IPS-NIHi7 (cell line): ENCODE results near the gene PET100.

Experiments used
- DNase-seq: peaks from one replicate; pipeline ENCODE4 v3.0.0; 2012; ENCODE audit warnings: mixed read lengths; ENCODE audit errors: extremely low spot score

Gene PET100

GRCh38 chr19:7629347-7630054 is at the start of gene PET100, which contains the start of gene XAB2:
PET100 (plus strand) TSS chr19:7629793; CDS start chr19:7629834, 41 bp downstream.
XAB2 (minus strand) TSS chr19:7629545; CDS start chr19:7629527, 18 bp downstream.
- peak; percentile 99 for DNase-seq

GRCh38 chr19:7582446-7582845 is 47.1 kb upstream of the PET100 start:
- no peak for DNase-seq

- DNase-seq: no peak
These were observed 39.8 kb upstream of the PET100 start for GRCh38 chr19:7589822-7590221.

GRCh38 chr19:7590256-7590655 is 39.3 kb upstream of the PET100 start:
- no peak for DNase-seq

- peak; percentile 91 for DNase-seq
These were observed 34.0 kb upstream of the PET100 start, which contains the start of gene CAMSAP3 for GRCh38 chr19:7595466-7596133. CAMSAP3 (plus strand) TSS chr19:7595863; CDS start chr19:7596003, 140 bp downstream.

- no peak for DNase-seq
These were observed 33.2 kb upstream of the PET100 start for GRCh38 chr19:7596211-7596937.

- DNase-seq: no peak
These were observed 31.9 kb upstream of the PET100 start for GRCh38 chr19:7597689-7598088.

GRCh38 chr19:7598180-7598579 is 31.4 kb upstream of the PET100 start:
- DNase-seq: no peak

GRCh38 chr19:7600721-7601120 is 28.9 kb upstream of the PET100 start:
- DNase-seq: no peak

GRCh38 chr19:7602240-7602934 is 27.2 kb upstream of the PET100 start:
- no peak for DNase-seq

GRCh38 chr19:7602935-7603497 is 26.6 kb upstream of the PET100 start:
- DNase-seq: no peak

GRCh38 chr19:7603919-7604318 is 25.7 kb upstream of the PET100 start:
- no peak for DNase-seq

- peak; percentile 81 for DNase-seq
These were observed 23.9 kb upstream of the PET100 start for GRCh38 chr19:7605490-7606222.

- no peak for DNase-seq
These were observed 23.3 kb upstream of the PET100 start for GRCh38 chr19:7606289-7606688.

GRCh38 chr19:7607212-7607873 is 22.2 kb upstream of the PET100 start:
- DNase-seq: no peak

GRCh38 chr19:7607874-7608560 is 21.6 kb upstream of the PET100 start:
- DNase-seq: no peak

- DNase-seq: no peak
These were observed 18.9 kb upstream of the PET100 start for GRCh38 chr19:7610491-7611240.

GRCh38 chr19:7611541-7612279 is 17.9 kb upstream of the PET100 start:
- no peak for DNase-seq
